ENCODE results near the gene MUC6.

Gene MUC6

GRCh38 chr11:997907-998306 lies 38.6 kb downstream of the MUC6 start:
- no peak for TF ChIP-seq CTCF (IDR thresholded peaks at IDR 0.05; ENCODE audit: borderline replicate concordance, insufficient read depth, low read depth, low read length)
- no peak overlapping the region for H3K4me3 ChIP-seq (ENCODE audit: low read depth, low read length)

- no peak for TF ChIP-seq CTCF (IDR thresholded peaks at IDR 0.05; ENCODE audit: borderline replicate concordance, insufficient read depth, low read depth, low read length)
- H3K4me3 ChIP-seq (ENCODE audit: low read depth, low read length), result no peak overlapping the region
Measured at GRCh38 chr11:996681-997080, 39.8 kb downstream of the MUC6 start.

- no peak overlapping the region for H3K4me3 ChIP-seq (ENCODE audit: low read depth, low read length)
Measured at GRCh38 chr11:995752-996420, 40.6 kb downstream of the MUC6 start.

GRCh38 chr11:995044-995751 lies 41.3 kb downstream of the MUC6 start:
- TF ChIP-seq CTCF (IDR thresholded peaks at IDR 0.05; ENCODE audit: borderline replicate concordance, insufficient read depth, low read depth, low read length), result no peak
- H3K4me3 ChIP-seq (ENCODE audit: low read depth, low read length), result no peak overlapping the region

More at GRCh38 chr11:995752-996420, 40.6 kb downstream of the MUC6 start:
- TF ChIP-seq CTCF (IDR thresholded peaks at IDR 0.05; ENCODE audit: borderline replicate concordance, insufficient read depth, low read depth, low read length), result no peak

GRCh38 chr11:993632-994167 lies 42.8 kb downstream of the MUC6 start:
- no peak for TF ChIP-seq CTCF (IDR thresholded peaks at IDR 0.05; ENCODE audit: borderline replicate concordance, insufficient read depth, low read depth, low read length)

GRCh38 chr11:992577-992976 lies 43.9 kb downstream of the MUC6 start:
- TF ChIP-seq CTCF (IDR thresholded peaks at IDR 0.05; ENCODE audit: borderline replicate concordance, insufficient read depth, low read depth, low read length), result no peak
- H3K4me3 ChIP-seq (ENCODE audit: low read depth, low read length), result no peak overlapping the region

More at GRCh38 chr11:993632-994167, 42.8 kb downstream of the MUC6 start:
- H3K4me3 ChIP-seq (ENCODE audit: low read depth, low read length), result no peak overlapping the region
